ENCODE measurements around the gene NEDD4. TPM values are rescaled to one million over a fixed set of nuclear protein-coding genes. Genes with fewer than 3 reads are reported as not detected.

NEDD4 gene
- total RNA-seq, 1 experiment from 2014 or later = 56.8 TPM

DNA sequence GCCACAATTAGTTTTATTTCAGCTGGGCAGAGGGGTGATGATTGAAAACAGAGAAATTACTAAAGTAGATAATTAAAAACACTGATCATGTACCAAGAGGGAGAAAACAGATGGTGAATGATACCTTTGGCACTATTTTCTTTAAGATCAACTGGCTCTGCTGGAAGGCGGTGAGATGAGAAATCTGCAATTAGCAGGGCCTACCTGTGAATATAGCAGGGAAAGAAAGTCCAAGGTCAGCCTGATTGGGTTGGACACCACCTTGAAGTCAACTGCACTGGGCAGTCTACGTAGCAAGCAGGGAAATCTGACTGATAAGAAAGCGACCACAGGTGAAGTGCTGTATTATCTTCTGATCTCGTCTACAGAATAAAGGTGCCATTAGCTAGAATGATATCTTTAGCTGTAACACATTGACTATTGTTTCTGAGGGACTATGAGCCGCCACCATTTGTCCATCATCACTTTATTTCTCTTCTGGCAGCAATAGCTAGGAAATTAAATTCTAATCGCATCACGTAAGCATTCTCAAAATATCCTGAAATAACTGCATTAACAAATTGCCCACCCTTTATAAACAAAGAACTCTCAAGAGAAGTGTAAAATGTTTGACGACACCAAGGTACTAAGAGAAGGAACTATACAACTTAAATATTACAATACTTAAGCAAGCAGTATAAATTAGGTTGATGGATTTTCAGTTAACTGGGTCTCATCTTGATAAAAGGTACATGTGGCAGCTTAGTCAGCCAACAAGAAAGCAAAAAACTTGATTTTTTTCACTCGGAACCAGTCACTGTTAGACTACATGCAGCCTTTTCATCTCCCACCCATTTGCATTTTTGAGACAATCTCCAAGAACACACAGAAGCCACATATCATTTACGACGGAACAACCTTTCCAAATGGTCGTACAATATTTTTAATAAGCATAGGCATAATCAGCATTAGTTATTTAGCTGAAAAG lies 1.3 kb downstream of the NEDD4 start:
- Mint-ChIP-seq H3K9me3 (ENCODE audit: low read depth, unreplicated experiment) (no peaks in the 10 kb centered on the region), H3K27me3 (ENCODE audit: unreplicated experiment) (no peaks in the 10 kb centered on the region), H3K36me3 (ENCODE audit: insufficient read depth, unreplicated experiment) (peaks cover 67% of the 10 kb centered on the region), H3K4me3 (ENCODE audit: low read depth, unreplicated experiment) (peak overlapping the region; percentile 89), H3K4me1 (ENCODE audit: low read depth, unreplicated experiment) (peaks cover 39% of the 10 kb centered on the region), H3K27ac (ENCODE audit: unreplicated experiment) (peak overlapping the region; percentile 86)
- TF ChIP-seq CTCF (IDR thresholded peaks at IDR 0.05; ENCODE audit: unreplicated experiment) = no peak
- TSS peak; percentile 44 for BruUV-seq (replicated peaks)
- CTCF ChIA-PET = interaction anchor here (0.7 to 1.3 kb wide), 5 partner anchors 10 to 190 kb away, joined by 3 to 4 read pairs (median 3); no protein-coding TSS in a partner anchor
- intact Hi-C loops (cut with micrococcal nuclease; ENCODE audit: unreplicated experiment) = loop anchor here (2.0 to 5.0 kb wide), 3 partner anchors 61 to 255 kb away; no protein-coding TSS in a partner anchor
- DNase-seq = no peak

DNA sequence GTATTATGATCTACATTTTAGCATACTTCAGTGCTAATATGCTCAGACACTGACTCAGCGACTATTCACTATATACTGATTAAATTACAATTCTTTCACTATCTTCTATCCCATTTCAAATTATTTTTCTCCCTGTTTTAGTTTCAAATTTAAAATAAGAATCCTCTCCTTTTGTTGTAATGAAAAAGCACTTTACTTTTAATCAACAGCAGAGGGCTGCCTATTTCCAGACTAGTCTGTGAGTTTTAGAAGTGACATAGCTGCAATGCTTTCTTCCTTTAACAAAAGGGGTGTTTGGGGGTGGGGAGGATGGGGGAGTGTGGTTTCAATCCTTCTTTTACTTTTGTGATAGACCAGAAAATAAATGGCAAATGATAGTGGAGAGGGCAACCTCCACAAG lies 2.4 kb downstream of the NEDD4 start:
- DNase-seq = no peak
- Mint-ChIP-seq H3K9me3 (ENCODE audit: low read depth, unreplicated experiment) (no peaks in the 10 kb centered on the region), H3K4me3 (ENCODE audit: low read depth, unreplicated experiment) (peak overlapping the region; percentile 89), H3K4me1 (ENCODE audit: low read depth, unreplicated experiment) (peaks cover 31% of the 10 kb centered on the region), H3K27me3 (ENCODE audit: unreplicated experiment) (no peaks in the 10 kb centered on the region), H3K36me3 (ENCODE audit: insufficient read depth, unreplicated experiment) (peaks cover 71% of the 10 kb centered on the region), H3K27ac (ENCODE audit: unreplicated experiment) (peak overlapping the region; percentile 86)
- no peak for TF ChIP-seq CTCF (IDR thresholded peaks at IDR 0.05; ENCODE audit: unreplicated experiment)
- intact Hi-C loops (cut with micrococcal nuclease; ENCODE audit: unreplicated experiment) = loop anchor here (2.0 to 5.0 kb wide), 3 partner anchors 62 to 256 kb away; no protein-coding TSS in a partner anchor
- CTCF ChIA-PET = no interaction called here
- no TSS peak for BruUV-seq (replicated peaks)

DNA sequence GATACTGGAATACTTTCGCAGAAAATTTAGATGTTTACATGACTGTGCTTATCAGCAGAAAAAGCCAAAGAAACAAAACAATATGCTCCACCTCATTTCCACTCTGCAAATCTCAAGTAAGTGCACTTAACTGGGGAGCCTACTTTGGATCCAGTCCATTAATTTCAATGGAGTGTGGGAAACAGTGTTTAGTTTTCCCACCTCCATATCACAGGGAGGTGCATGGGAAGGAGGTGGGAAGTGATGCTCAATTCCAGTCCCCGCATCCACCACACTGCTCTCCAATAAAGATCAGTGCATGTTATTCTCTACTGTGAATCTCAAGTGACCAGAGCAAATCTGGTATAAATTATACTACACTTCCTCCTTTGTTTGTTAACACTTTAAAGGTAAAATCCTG lies 2.9 kb downstream of the NEDD4 start:
- DNase-seq = no peak
- H3K4me3 Mint-ChIP-seq (ENCODE audit: low read depth, unreplicated experiment) = peak overlapping the region; percentile 89
- CTCF ChIA-PET = no interaction called here
- no TSS peak for BruUV-seq (replicated peaks)
- no peaks in the 10 kb centered on the region for H3K27me3 Mint-ChIP-seq (ENCODE audit: unreplicated experiment)
- H3K36me3 Mint-ChIP-seq (ENCODE audit: insufficient read depth, unreplicated experiment) = peaks cover 71% of the 10 kb centered on the region
- H3K27ac Mint-ChIP-seq (ENCODE audit: unreplicated experiment) = peak overlapping the region; percentile 86
- intact Hi-C loops (cut with micrococcal nuclease; ENCODE audit: unreplicated experiment) = loop anchor here (2.0 to 5.0 kb wide), 3 partner anchors 62 to 257 kb away; no protein-coding TSS in a partner anchor
- H3K9me3 Mint-ChIP-seq (ENCODE audit: low read depth, unreplicated experiment) = no peaks in the 10 kb centered on the region
- peaks cover 31% of the 10 kb centered on the region for H3K4me1 Mint-ChIP-seq (ENCODE audit: low read depth, unreplicated experiment)
- TF ChIP-seq CTCF (IDR thresholded peaks at IDR 0.05; ENCODE audit: unreplicated experiment) = no peak

DNA sequence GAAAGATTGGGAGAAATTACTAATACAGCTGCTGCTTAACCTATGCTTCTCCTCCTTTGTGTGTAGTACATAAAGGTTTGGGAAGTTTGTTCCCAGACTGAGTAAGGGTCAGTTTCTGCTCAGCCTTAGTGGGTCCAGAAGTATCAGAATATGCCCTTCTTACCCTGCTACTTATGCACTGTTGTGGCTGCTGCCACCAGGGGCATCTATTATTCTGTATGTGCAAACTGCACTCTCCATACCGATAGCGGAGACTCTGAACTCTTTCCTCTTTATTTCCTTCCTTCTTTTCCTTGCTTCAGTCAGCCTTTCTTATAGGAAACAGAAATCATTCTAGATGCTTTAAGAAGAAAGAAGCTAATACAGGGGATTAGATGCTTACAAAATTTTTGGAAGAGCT lies 4.0 kb downstream of the NEDD4 start:
- BruUV-seq (replicated peaks) = no TSS peak
- no peaks in the 10 kb centered on the region for H3K9me3 Mint-ChIP-seq (ENCODE audit: low read depth, unreplicated experiment)

More for the DNA sequence above, 4.0 kb downstream of the NEDD4 start:
- Mint-ChIP-seq H3K36me3 (ENCODE audit: insufficient read depth, unreplicated experiment) (peaks cover 67% of the 10 kb centered on the region), H3K4me3 (ENCODE audit: low read depth, unreplicated experiment) (no peak overlapping the region), H3K27ac (ENCODE audit: unreplicated experiment) (no peak overlapping the region), H3K4me1 (ENCODE audit: low read depth, unreplicated experiment) (peaks cover 34% of the 10 kb centered on the region), H3K27me3 (ENCODE audit: unreplicated experiment) (no peaks in the 10 kb centered on the region)
- CTCF ChIA-PET = interaction anchor here (1.3 kb wide), 1 partner anchor 63 kb away, joined by 3 read pairs; no protein-coding TSS in a partner anchor
- TF ChIP-seq CTCF (IDR thresholded peaks at IDR 0.05; ENCODE audit: unreplicated experiment) = no peak
- intact Hi-C loops (cut with micrococcal nuclease; ENCODE audit: unreplicated experiment) = no loop called here
- no peak for DNase-seq
